Right atrium auricular region (tissue), 2 donors: Measurements from ENCODE around the gene ANXA4. TPM values are rescaled to one million over a fixed set of nuclear protein-coding genes. Genes with fewer than 3 reads are reported as not detected.

ENCODE experiments used
- DNase-seq: peaks from one replicate; pipeline ENCODE4 v3.0.0-alpha.2; 2019; ENCODE audit warnings: low spot score
- H3K27ac ChIP-seq, 2 donors: fragments of 200-600 bp; sonication (generic); 1 replicate in 1 of 2; 2 replicates in 1 of 2; pipeline ENCODE4 v1.5.1; 2016 to 2019
- H3K27me3 ChIP-seq, 2 donors: fragments of 200-600 bp; sonication (generic); one replicate each; pipeline versions ENCODE4 v1.5.1 to v1.6.0; 2017 to 2019
- H3K36me3 ChIP-seq: fragments of 200-600 bp; sonication (generic); one replicate; pipeline ENCODE4 v1.5.1; 2016
- H3K4me1 ChIP-seq, 2 donors: fragments of 200-600 bp; sonication (generic); one replicate each; pipeline versions ENCODE4 v1.5.1 to v1.6.0; 2017 to 2019
- H3K4me3 ChIP-seq, 2 donors: fragments of 200-600 bp; sonication (generic); 1 replicate in 1 of 2; 2 replicates in 1 of 2; pipeline ENCODE4 v1.5.1; 2017 to 2019; ENCODE audit warnings: mild to moderate bottlenecking in 1 of 2, moderate library complexity in 1 of 2
- H3K9me3 ChIP-seq, 2 donors: fragments of 200-600 bp; sonication (generic); one replicate each; pipeline ENCODE4 v1.5.1; 2019
- total RNA-seq, 2 donors: library from RNA; depleted of rRNA; stranded (reverse); fragments of >200 nt; gene quantifications; one replicate each; pipeline ENCODE4 v1.1.0, GENCODE V29; 2016
- TF ChIP-seq, protein P1 (sequence below), 2 donors: fragments of 200-600 bp; sonication (generic); IDR thresholded peaks; one replicate each; pipeline ENCODE4 v1.5.1; 2019; ENCODE audit warnings: antibody characterized with exemption in 2 of 2

The ANXA4 gene
- total RNA-seq, 2 donors from 2014 or later = 12.7 to 25.9 TPM

GRCh38 chr2:69831354-69831905 is 89.5 kb downstream of the ANXA4 start:
- TF ChIP-seq, protein P1, sequence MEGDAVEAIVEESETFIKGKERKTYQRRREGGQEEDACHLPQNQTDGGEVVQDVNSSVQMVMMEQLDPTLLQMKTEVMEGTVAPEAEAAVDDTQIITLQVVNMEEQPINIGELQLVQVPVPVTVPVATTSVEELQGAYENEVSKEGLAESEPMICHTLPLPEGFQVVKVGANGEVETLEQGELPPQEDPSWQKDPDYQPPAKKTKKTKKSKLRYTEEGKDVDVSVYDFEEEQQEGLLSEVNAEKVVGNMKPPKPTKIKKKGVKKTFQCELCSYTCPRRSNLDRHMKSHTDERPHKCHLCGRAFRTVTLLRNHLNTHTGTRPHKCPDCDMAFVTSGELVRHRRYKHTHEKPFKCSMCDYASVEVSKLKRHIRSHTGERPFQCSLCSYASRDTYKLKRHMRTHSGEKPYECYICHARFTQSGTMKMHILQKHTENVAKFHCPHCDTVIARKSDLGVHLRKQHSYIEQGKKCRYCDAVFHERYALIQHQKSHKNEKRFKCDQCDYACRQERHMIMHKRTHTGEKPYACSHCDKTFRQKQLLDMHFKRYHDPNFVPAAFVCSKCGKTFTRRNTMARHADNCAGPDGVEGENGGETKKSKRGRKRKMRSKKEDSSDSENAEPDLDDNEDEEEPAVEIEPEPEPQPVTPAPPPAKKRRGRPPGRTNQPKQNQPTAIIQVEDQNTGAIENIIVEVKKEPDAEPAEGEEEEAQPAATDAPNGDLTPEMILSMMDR (IDR thresholded peaks at IDR 0.05) = no peak
- no peaks in the 10 kb centered on the region for H3K9me3 ChIP-seq
- no peak overlapping the region for H3K4me3 ChIP-seq
- peaks cover 0 to 19% of the 10 kb centered on the region in 2 donors for H3K4me1 ChIP-seq
- H3K27ac ChIP-seq = no peak overlapping the region
- DNase-seq = no peak
- no peaks in the 10 kb centered on the region for H3K27me3 ChIP-seq
- H3K36me3 ChIP-seq = no peaks in the 10 kb centered on the region

- H3K27me3 ChIP-seq = no peaks in the 10 kb centered on the region
- TF ChIP-seq, protein P1 (IDR thresholded peaks at IDR 0.05) = no peak
Measured at GRCh38 chr2:69833752-69834151, 91.8 kb downstream of the ANXA4 start.

DNA sequence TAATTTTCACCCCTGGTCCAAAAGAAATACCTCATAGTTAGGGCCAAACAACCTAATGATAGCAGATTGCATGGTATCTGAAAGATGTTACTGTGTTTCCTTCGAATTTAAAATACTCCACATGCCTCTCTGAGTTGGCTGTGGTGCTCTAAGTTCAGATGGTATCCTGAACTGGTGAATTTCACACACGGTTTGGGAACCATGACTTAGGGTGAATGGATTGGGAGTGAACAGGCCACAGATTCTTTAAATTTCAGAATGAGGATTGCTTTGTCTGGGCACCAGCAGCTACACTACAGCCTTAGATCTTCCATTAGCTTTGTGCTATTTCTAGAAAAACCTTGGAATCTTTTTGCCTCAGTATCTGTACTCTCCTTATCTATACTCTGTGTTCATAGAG is 93.7 kb downstream of the ANXA4 start:
- Histone ChIP-seq H3K27ac (no peak overlapping the region), H3K36me3 (no peaks in the 10 kb centered on the region), H3K4me3 (no peak overlapping the region), H3K27me3 (no peaks in the 10 kb centered on the region), H3K4me1 (peaks cover 0 to 13% of the 10 kb centered on the region in 2 donors), H3K9me3 (no peaks in the 10 kb centered on the region)
- DNase-seq = no peak
- TF ChIP-seq, protein P1 (IDR thresholded peaks at IDR 0.05) = no peak

More at GRCh38 chr2:69833752-69834151, 91.8 kb downstream of the ANXA4 start:
- Histone ChIP-seq H3K9me3 (no peaks in the 10 kb centered on the region), H3K4me1 (peaks cover 0 to 16% of the 10 kb centered on the region in 2 donors), H3K36me3 (no peaks in the 10 kb centered on the region), H3K27ac (no peak overlapping the region), H3K4me3 (no peak overlapping the region)
- no peak for DNase-seq

DNA sequence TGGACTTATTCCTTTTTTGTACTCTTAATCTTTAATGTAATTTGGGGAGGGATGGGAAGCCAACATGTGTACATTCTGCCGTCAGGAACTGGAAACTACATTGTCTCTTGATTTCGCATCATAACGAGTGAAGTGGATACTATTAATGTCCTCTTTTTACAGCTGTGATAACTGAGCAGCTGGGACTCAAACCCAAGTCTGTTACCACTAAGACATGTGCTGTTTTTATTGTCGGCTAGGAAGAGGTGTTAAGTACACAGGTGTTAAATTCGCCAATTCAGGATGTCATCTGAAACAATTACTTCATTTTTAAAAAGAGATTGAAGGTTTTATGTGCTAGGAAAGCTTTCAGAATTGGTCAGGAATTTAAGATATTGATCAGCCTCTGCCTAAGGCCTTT is 94.4 kb downstream of the ANXA4 start:
- Histone ChIP-seq H3K9me3 (no peaks in the 10 kb centered on the region), H3K36me3 (no peaks in the 10 kb centered on the region), H3K4me1 (peaks cover 0 to 6% of the 10 kb centered on the region in 2 donors), H3K27me3 (no peaks in the 10 kb centered on the region), H3K4me3 (no peak overlapping the region), H3K27ac (no peak overlapping the region)
- TF ChIP-seq, protein P1 (IDR thresholded peaks at IDR 0.05) = no peak
- no peak for DNase-seq

- no peaks in the 10 kb centered on the region for H3K27me3 ChIP-seq
- H3K4me1 ChIP-seq = no peaks in the 10 kb centered on the region
- no peaks in the 10 kb centered on the region for H3K36me3 ChIP-seq
- no peaks in the 10 kb centered on the region for H3K9me3 ChIP-seq
- DNase-seq = no peak
- H3K27ac ChIP-seq = no peak overlapping the region
- H3K4me3 ChIP-seq = no peak overlapping the region
- TF ChIP-seq, protein P1 (IDR thresholded peaks at IDR 0.05) = no peak
Measured at GRCh38 chr2:69837533-69837932, 95.6 kb downstream of the ANXA4 start.

DNA sequence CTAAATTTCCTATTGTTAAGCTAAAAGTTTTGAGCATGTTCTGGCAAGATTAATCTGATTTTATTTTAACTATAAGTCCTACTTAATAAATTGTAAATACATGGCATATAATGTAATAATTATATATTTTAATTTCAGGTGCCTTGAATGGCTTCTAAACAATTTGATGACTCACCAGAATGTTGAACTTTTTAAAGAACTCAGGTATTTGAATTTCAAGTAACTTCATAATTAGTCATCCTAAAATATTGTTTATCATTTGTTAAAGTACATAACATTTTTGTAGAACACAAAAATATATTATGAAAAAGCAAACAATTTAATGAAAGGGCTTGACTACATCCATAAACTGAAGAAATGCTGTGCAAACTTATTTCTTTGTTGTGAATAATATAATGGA is 102.1 kb downstream of the ANXA4 start:
- Histone ChIP-seq H3K4me3 (no peak overlapping the region), H3K4me1 (no peaks in the 10 kb centered on the region), H3K36me3 (peaks cover 9% of the 10 kb centered on the region), H3K27ac (no peak overlapping the region), H3K9me3 (no peaks in the 10 kb centered on the region), H3K27me3 (no peaks in the 10 kb centered on the region)
- TF ChIP-seq, protein P1 (IDR thresholded peaks at IDR 0.05) = no peak
- DNase-seq = no peak
